Measurements from ENCODE around the gene PUS1.

GRCh38 chr12:131920902-131921840, 7.9 kb upstream of the PUS1 start:
- no peak for TF ChIP-seq CTCF (IDR thresholded peaks at IDR 0.05 in 4 of 5, conservative IDR thresholded peaks at IDR 0.05 in 1 of 5)
- TF ChIP-seq POLR2A (IDR thresholded peaks at IDR 0.05), result no peak

All from gastrocnemius medialis (tissue), 4 donors.